Retinal pigment epithelial cell (primary cell): Measurements from ENCODE around the gene CFAP251.
"Not testable (repeated sequence)": the region's sequence is repeated elsewhere in the genome, so short reads cannot be mapped to it uniquely, and the experiment has no call there.

Source experiments
- DNase-seq: peaks from one replicate; pipeline ENCODE4 v3.0.0-alpha.2; 2010; ENCODE audit warnings: low read depth
- H3K4me3 ChIP-seq: 2 replicates; pipeline ENCODE4 v1.5.1; 2011; ENCODE audit warnings: mild to moderate bottlenecking, low read length, control low read depth, moderate library complexity
- TF ChIP-seq, protein P1 (sequence below): conservative IDR thresholded peaks from 2 replicates; pipeline ENCODE4 v1.5.1; 2011; ENCODE audit warnings: low read depth, low read length, control low read depth, inconsistent platforms

Gene CFAP251

DNA sequence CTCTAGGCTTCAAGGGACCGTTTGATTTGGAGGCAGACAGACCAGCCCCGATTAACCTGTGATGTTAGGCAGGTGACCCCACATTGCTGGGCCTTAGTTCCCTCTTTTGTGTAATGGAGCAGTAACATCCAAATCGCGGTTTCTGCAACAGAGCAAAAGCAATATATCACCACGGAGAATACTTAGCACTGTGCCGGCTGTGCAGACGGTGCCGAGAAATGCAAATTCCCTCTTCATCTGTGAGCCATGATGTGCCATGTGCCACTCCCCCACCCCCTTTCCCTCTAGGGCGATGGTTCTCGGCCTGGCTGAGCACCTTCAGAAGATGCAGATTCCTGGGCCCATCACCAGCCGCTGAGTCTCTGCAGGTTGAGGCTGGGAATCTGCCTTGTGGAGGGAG, 114.2 kb downstream of the CFAP251 start:
- H3K4me3 ChIP-seq, result no peak overlapping the region
- TF ChIP-seq, protein P1, sequence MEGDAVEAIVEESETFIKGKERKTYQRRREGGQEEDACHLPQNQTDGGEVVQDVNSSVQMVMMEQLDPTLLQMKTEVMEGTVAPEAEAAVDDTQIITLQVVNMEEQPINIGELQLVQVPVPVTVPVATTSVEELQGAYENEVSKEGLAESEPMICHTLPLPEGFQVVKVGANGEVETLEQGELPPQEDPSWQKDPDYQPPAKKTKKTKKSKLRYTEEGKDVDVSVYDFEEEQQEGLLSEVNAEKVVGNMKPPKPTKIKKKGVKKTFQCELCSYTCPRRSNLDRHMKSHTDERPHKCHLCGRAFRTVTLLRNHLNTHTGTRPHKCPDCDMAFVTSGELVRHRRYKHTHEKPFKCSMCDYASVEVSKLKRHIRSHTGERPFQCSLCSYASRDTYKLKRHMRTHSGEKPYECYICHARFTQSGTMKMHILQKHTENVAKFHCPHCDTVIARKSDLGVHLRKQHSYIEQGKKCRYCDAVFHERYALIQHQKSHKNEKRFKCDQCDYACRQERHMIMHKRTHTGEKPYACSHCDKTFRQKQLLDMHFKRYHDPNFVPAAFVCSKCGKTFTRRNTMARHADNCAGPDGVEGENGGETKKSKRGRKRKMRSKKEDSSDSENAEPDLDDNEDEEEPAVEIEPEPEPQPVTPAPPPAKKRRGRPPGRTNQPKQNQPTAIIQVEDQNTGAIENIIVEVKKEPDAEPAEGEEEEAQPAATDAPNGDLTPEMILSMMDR, result no peak
- no peak for DNase-seq

DNA sequence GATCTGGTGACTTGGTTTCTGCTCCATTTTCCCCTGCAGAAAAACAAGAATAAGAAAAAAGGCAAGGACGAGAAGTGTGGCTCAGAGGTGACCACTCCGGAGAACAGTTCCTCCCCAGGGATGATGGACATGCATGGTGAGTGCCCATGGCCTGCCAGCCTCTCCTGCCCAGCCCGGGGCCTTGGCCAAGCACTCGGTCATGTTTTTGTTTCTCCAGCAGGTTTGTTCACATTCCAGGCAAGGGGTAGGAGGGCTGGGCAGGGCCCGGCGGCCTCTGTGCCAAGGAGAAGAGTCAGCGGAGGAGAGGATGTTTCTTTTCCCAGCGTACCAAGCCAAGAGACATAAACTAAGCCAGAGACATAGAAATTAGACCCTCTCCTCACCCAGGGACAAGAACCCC, 116.9 kb downstream of the CFAP251 start:
- TF ChIP-seq, protein P1, result no peak
- no peak overlapping the region for H3K4me3 ChIP-seq

DNA sequence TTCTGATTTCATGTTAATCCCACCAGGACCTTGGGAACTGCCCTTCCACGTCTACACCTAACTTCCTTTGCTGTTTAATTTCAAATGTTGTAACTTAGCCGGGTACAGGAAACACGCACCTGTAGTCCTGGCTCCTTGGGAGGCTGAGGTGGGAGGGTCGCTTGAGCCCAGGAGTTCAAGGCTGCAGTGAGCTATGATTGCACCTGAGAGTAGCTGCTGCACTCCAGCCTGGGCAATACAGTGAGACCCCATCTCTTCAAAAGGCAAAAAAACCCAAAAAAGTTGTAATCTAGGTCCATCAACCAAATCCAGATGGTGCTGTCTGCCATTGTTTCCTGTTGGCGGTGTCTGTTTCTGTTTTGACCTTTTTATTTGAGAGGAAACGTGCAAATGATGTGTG, 117.8 kb downstream of the CFAP251 start:
- DNase-seq, result no peak
- TF ChIP-seq, protein P1, result no peak
- H3K4me3 ChIP-seq, result no peak overlapping the region

More for the DNA sequence above, 116.9 kb downstream of the CFAP251 start:
- no peak for DNase-seq

DNA sequence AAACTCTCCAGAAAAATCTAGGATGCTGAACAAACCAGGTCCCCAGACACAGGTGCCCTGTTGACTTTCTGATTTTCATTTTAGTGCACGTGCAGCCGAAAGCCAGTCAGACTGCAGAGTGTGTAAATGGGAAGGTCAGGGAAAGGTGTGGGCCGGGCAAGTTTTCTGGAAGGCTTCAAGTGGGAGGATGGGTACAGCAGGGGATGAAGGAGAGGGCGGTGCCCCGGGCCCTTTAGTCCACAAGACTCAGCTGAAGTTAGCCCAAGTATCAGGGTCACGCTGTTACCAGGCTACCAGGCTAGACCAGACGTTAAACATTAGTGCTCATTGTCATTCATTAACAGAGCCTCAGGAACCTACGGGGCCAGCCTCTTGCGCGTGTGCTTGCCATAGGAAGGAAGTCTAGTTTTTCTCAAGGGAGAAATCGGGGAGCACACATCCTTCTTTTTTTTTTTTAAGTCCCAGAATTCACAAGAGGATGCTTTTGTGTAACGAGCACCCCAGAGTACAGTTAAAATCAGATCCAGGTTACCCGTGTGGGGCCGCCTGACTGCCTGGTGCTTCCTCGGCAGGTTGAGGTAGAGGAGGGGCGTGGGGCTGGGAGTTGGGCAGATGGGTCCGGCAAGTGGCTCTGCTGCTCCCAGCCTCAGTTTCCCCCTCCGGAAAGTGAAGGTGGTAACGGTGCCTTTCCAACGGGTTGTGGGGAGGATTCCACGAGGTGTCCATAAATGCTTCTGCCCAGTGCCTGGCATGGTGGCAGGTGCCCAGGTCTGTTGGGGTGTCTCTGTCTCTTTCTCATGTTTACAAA, 122.4 kb downstream of the CFAP251 start:
- TF ChIP-seq, protein P1, result no peak
- no peak overlapping the region for H3K4me3 ChIP-seq
- DNase-seq, result no peak

DNA sequence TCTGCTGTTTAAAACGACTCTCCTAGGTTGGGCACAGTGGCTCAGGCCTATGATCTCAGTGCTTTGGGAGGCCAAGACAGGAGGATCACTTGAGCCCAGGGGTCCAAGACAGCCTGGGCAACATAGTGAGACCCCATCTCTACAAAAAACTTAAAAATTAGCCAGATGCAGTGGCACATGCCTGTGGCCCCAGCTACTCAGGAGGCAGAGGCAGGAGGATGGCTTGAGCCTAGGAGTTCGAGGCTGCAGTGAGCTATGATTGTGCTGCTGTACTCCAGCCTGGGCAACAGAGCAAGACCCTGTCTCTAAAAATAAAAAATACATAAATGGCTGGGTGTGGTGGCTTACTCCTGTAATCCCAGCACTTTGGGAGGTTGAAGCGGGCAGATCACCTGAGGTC, 123.1 kb downstream of the CFAP251 start:
- not testable (repeated sequence) for DNase-seq, H3K4me3 ChIP-seq

DNA sequence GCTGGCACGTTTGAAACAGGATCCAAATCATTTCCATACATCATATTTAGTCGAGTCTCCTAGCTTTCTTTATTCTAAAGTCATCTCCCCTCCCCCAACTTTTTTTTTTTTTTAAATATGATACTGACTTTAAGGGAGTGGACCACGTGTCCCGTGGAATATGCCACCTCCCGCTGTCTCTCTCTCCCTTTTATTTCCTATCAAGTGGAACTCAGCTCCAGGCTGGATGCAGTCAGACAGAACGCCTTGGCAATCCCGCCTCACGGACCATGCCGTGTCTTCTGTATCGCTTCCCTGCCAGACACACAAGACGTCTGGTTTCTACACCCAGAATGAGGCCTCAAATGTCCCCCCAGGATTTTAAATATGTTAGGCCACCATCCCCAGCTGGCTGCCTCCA, 124.5 kb downstream of the CFAP251 start:
- H3K4me3 ChIP-seq, result no peak overlapping the region
- TF ChIP-seq, protein P1, result no peak
- no peak for DNase-seq

DNA sequence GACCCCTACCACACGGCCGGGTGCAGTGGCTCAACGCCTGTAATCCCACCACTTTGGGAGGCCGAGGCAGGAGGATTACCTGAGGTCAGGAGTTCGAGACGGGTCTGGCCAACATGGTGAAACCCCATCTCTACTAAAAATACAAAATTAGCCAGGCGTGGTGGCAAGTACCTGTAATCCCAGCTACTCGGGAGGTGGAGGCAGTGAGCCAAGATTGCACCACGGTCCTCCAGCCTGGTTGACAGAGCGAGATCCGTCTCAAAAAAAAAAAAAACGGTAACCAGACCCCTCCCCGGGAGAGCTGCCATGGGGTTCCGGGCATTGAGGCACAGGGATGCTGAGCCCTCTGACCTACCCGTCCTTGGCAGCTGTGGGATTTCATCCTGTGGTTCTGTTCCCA, 125.1 kb downstream of the CFAP251 start:
- TF ChIP-seq, protein P1, result no peak
- no peak for DNase-seq
- H3K4me3 ChIP-seq, result no peak overlapping the region

DNA sequence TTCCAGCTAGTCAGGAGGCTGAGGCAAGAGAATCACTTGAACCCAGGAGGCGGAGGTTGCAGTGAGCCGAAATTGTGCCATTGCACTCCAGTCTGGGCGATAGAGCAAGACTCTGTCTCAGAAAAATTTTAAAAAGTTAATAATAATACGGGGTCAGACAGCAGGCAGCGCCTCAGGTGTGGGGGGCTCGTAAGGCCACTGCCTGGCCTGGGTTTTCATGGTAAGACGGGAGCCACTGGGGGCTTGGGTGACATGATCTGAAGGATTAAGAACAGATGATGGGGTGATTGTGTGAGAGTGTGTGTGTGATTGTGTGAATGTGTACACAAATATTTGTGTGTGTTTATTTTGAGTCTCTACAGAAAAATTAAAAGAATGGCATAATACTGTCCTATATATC, 126.9 kb downstream of the CFAP251 start:
- no peak for DNase-seq
- TF ChIP-seq, protein P1, result no peak
- H3K4me3 ChIP-seq, result no peak overlapping the region
